HG03442 (cell line): ENCODE results near the gene LGALS16.
"Not testable (repeated sequence)": the region's sequence is repeated elsewhere in the genome, so short reads cannot be mapped to it uniquely, and the experiment has no call there.

Experiments
- ATAC-seq: cut with Tn5 transposase; IDR thresholded peaks from one replicate; pipeline ENCODE4 v1.9.1; 2021; ENCODE audit warnings: mild to moderate bottlenecking, moderate library complexity; ENCODE audit not compliant: unreplicated experiment

The LGALS16 gene, protein sequence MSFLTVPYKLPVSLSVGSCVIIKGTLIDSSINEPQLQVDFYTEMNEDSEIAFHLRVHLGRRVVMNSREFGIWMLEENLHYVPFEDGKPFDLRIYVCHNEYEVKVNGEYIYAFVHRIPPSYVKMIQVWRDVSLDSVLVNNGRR

DNA sequence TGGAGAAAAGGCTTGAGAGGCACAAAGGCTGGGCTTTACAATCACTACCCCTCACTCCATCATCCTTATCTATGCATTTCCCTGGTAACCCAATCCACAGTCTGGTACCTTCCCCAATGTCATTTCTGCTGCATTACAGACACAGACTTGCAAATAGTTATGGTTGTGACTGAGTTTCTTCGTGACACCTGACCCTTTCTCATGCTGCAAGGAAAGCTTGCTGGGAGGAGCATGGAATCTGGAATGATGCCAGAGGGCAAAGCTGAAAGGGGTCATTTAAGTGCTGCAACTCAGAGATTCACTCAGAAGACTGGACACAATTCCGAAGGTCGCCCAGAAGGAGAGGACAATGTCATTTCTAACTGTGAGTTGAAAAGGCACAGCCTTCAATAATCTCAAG is at the start of gene LGALS16:
Gene LGALS16 (plus strand): TSS at position 301 of the 400 bp plus-strand sequence. CDS start 49 bp downstream, at position 350.
- no peak for ATAC-seq

GRCh38 chr19:39607021-39607420 is 48.7 kb upstream of the LGALS16 start:
- ATAC-seq, result no peak

DNA sequence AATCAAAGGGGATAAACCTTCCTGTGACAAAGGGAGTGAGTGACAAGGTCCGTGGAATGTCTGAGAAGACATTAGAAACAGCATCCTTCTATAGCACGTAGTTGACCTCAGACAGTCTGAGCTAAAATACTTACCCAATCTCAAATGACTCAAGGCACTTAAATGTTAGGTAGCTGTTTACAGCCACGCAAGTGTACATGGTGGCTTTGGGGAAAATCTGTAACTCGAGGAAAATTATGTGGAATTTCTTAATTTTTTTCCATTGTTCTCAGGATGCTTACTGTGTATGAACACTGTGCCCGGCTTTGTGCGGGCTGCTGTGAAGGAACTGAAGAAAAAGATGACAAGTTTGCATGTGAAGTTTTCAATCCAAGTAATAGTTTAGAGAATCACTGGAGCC is 48.2 kb upstream of the LGALS16 start:
- no peak for ATAC-seq

GRCh38 chr19:39613597-39613996 is 42.1 kb upstream of the LGALS16 start:
- ATAC-seq, result no peak

GRCh38 chr19:39617745-39618144 is 38.0 kb upstream of the LGALS16 start:
- ATAC-seq, result no peak

GRCh38 chr19:39623946-39624345 is 31.8 kb upstream of the LGALS16 start:
- ATAC-seq, result no peak

- ATAC-seq, result not testable (repeated sequence)
Measured at GRCh38 chr19:39627631-39628030, 28.1 kb upstream of the LGALS16 start.

DNA sequence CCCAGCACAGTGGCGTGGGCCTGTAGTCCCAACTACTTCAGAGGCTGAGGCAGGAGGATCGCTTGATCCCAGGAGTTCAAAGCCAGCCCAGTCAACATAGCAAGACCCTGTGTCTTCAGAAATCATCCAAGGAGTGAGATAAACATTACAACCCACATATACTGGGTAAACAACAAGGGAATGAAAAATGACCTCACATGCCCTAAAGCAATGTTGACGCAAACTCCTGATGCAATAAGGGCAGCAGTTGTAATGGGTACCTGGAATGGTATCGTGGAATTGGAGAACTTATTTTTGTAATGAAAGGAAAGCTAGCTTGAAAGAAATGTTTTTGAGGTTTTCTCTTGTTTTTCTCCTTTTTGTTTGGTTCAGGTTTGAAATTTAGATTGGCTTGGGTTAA is 24.5 kb upstream of the LGALS16 start:
- ATAC-seq, result no peak

DNA sequence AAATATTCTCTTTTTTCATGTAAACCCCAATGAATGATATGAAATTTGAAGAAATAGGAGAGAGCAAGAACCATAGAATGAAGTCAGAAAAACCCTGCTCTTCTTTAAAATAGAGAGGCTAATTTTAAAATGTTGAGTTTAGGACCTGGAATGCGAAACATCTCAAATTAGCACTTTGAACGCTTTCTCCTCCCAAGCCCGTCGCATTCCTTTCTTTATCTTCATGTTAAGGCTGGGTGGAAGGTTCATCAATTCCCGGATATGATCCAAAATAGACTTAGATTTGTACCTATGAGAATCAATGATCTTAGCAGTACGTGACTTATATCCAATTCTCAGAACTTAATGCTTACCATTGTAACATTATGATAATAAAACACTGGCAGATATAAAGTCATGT is 24.1 kb upstream of the LGALS16 start:
- no peak for ATAC-seq

DNA sequence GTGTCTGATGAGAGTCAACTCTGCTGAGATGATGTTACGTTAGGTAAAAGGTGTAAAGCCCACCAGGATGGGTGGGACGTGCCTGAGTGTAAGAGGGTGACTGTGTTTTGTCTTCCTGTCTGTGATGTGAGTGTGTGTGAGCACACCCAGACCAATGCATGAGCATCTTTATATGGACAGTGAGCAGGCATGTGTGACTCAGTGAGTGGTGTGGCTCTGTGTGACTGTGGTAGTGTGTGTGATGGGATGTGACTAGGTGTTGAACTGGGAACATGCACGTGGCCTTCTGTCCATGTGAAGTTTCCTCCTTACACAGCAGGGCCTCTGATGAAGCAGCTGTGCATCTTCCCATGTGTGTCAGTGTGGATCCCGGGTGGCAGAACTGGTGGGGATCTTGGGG is 17.8 kb upstream of the LGALS16 start:
- ATAC-seq, result no peak

- ATAC-seq, result no peak
Measured at GRCh38 chr19:39641773-39642172, 13.9 kb upstream of the LGALS16 start.

DNA sequence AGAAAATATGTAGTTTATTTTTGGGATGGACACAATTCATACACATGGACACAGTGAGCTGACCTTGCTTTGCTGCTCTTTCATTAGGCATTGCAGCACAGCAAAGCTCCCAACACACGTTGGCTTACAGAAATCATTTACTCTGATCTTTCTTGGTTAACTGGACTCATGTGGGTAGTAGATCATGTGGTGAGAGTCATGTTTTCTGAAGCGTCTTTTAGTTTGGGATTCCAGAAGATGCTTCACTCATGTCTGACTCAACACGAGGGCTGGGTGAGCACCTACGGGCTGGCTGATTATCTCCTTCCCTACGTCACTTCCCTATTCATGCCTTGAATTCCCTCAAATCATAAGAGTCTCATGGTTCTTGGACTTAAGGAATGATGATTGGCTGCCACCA is 12.1 kb upstream of the LGALS16 start:
- ATAC-seq, result no peak

DNA sequence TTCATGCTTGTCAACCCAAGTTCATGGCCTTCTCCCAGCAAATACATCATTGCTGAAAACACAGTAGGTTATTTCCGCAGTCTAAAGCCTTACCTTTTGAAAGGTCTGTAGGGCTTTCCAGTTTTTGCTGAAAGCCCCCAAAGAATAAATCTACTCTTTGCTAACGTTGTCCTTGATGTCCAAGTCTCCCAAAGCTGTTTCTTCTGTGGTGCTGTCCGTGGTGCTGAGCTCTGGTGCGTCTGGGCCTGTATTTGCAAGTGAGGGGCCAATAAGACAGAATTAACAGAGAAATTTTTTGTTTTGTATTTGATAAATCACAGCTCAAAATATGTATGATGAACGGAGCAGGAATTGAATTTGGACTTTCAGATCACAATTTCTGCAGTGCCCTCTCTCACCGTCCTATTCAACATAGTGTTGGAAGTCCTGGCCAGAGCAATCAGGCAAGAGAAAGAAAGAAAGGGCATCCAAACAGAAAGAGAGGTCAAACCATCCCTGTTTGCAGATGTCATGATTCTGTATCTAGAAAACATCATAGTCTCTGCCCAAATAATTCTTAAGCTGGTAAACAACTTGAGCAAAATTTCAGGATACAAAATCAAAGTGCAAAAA is 9.8 kb upstream of the LGALS16 start:
- ATAC-seq, result no peak

DNA sequence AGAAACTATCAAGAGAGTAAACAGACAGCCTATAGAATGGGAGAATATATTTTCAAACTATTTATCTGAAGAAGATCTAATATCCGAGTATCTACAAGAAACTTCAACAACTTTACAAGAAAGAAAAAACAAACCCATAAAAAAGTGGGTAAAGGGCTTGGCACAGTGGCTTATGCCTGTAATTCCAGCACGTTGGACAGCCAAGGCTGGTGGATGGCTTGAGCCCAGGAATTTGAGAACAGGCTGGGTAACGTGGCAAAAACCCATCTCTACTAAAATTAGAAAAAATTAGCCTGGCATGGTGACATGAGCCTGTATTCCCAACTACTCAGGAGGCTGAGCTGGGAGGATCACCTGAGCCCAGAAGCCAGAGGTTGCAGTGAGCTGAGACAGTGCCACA is 7.8 kb upstream of the LGALS16 start:
- no peak for ATAC-seq

- no peak for ATAC-seq
Measured at GRCh38 chr19:39659791-39660190, 4.1 kb downstream of the LGALS16 start.

DNA sequence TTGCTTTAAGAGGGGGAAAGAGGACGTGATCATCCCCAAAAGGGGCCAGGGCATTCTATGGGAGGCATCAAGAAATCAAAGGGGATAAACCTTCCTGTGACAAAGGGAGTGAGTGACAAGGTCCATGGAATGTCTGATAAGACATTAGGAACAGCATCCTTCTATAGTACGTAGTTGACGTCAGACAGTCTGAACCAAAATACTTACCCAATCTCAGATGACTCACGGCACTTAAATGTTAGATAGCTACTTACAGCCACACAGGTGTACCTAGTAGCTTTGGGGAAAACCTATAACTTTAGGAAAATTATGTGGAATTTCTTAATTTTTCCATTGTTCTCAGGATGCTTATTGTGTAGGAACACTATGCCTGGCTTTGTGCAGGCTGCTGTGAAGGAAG is 4.9 kb downstream of the LGALS16 start:
- no peak for ATAC-seq

DNA sequence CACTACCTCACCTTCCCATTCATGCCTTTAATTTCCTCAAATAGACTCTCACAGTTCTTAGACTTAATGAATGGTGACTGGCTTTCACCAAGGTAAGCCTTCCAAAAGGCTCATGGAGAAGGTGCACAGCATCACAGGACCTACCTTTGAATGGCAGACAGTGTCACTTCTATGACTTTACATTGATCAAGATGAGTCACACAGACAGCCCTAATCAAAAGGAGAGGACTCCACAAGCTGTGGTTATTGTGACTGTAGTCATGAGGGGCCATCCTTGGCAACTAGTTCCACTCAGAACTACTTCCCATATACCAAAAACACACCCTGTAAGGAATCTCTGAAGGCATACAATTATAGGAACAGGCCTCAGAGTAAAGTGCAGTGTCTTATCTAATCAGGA is 5.9 kb downstream of the LGALS16 start:
- no peak for ATAC-seq

GRCh38 chr19:39669860-39670259 is 14.1 kb downstream of the LGALS16 start:
- ATAC-seq, result not testable (repeated sequence)

- ATAC-seq, result no peak
Measured at GRCh38 chr19:39670998-39671397, 15.3 kb downstream of the LGALS16 start.

DNA sequence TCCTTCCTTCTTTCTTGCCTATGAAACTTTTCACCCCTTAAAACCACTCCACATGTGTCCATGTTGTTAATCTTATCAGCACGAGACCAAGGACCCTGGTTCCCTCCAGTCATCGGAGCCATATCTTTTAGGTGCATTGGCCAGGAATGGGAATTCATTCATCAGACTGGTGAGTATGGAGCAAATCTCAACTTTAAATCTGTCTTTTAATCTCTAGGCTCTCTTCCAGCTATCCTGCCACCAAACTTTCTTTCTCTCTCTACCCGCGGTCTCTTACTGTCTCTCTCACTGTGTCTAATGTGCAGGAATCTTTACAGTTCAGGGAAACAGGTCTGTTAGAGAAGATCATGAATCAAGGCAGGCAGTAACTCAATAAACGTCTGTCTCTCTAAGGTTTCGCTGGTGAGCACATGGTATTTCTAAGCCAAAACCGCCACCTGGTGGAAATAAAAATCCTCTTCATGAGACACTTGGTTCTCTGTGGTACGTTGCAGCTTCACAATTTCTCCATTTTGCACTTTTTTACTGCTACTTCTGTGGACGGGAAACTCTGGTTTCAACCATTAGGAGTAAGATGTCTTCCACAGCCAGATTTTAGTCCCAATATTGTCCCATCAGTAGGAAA is 16.1 kb downstream of the LGALS16 start:
- ATAC-seq, result no peak

- no peak for ATAC-seq
Measured at GRCh38 chr19:39672473-39672872, 16.8 kb downstream of the LGALS16 start.

DNA sequence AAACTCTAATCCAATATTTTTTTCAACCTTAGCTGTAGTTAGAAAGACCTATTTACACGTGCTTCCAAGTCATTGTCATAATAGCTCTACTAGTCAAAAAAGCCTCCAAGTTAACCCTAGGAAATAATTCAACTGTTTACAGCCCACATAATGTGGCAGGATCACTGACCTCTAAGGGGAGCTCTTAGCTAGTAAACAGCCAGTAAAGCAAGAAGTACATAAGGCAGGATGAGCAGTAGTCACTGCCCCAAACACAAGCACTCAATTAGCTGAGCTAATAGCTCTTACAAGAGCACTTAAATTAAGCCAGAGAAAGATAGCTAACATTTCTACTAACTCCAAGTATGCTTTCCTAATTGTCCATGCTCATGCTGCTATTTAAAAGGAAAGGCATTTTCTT is 18.1 kb downstream of the LGALS16 start:
- ATAC-seq, result not testable (repeated sequence)

GRCh38 chr19:39676004-39676403 is 20.3 kb downstream of the LGALS16 start:
- ATAC-seq, result no peak
